ENCODE data around the gene MITD1. TPM values are rescaled to one million over a fixed set of nuclear protein-coding genes. Genes with fewer than 3 reads are reported as not detected.
A peak's percentile ranks its signal among the peaks of the same experiment; 100 is the strongest.

The MITD1 gene
- total RNA-seq, 6 experiments from 2014 or later, result 12.5 to 19.5 (median 17.3) TPM

DNA sequence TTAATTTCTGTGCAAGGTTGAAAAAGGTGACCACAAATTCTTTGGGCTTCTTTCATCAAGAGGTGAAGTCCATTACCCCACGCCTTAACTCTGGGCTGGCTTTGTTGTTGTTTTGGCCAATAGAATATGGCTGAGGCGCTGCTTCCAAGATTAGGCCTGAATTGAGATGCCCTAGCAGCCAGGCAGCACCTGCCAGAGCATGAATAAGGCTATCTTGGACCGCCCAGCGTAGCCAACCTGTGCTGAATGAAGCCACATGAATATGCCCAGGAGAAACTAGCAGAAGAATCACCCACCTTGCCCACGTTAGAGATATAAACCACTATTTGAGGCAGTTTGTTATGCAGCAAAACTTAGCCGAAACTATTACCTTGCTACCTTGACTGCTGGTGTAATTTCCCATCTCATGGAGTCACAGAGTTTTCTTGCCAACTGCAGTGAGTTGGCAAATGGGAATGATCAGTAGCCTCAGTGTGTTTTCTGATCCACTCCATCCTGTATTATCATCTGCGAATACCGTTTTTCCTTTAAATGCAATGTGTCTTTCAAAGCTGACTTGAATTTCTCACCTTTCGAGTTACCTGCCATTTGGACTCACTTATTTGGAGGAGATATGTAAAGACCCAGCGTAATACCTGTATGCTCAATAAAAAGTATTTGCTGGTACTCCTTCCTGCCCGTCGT lies 26.8 kb downstream of the MITD1 start:
- Mint-ChIP-seq H3K4me3 (peak overlapping the region; percentile 90), H3K27me3 (ENCODE audit: insufficient read depth) (no peaks in the 10 kb centered on the region), H3K9me3 (no peaks in the 10 kb centered on the region), H3K36me3 (ENCODE audit: low read depth) (0 out of 2 replicates have a peak, but pooled peaks cover 4% of the 10 kb centered on the region), H3K27ac (peak overlapping the region; percentile 86), H3K4me1 (ENCODE audit: low read depth) (peaks cover 12% of the 10 kb centered on the region)
- no peak for DNase-seq
- TF ChIP-seq CTCF (IDR thresholded peaks at IDR 0.05), result no peak

GRCh38 chr2:99152199-99152895 lies 28.5 kb downstream of the MITD1 start:
- H3K4me3 Mint-ChIP-seq, result no peak overlapping the region
- no peak for DNase-seq
- H3K27me3 Mint-ChIP-seq (ENCODE audit: insufficient read depth), result no peaks in the 10 kb centered on the region
- H3K36me3 Mint-ChIP-seq (ENCODE audit: low read depth), result 0 out of 2 replicates have a peak, but pooled peaks cover 3% of the 10 kb centered on the region
- H3K9me3 Mint-ChIP-seq, result no peaks in the 10 kb centered on the region
- peaks cover 12% of the 10 kb centered on the region for H3K4me1 Mint-ChIP-seq (ENCODE audit: low read depth)
- no peak overlapping the region for H3K27ac Mint-ChIP-seq
- TF ChIP-seq CTCF (IDR thresholded peaks at IDR 0.05), result no peak

DNA sequence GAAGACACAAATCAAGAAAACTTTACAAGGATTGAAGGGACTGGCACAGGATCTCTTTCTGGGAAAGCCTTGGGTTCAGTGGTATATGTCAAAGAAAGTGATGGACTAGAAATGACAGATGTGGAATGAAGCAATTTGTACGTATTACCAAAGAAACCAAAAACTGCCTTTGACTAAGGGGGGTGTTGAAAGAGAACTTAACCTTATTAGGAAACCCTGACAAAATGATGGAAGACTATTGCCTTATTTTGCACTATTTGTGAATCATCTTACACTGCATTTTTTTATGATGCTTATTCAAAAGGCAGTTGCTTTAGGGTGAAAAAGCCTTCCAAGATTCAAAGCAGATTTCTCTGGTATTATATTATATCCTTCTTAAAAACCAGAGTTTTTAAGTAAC lies 30.2 kb downstream of the MITD1 start:
- no peak for TF ChIP-seq CTCF (IDR thresholded peaks at IDR 0.05)
- H3K27me3 Mint-ChIP-seq (ENCODE audit: insufficient read depth), result 0 out of 2 replicates have a peak, but pooled peaks cover 2% of the 10 kb centered on the region
- no peaks in the 10 kb centered on the region for H3K9me3 Mint-ChIP-seq
- no peak overlapping the region for H3K27ac Mint-ChIP-seq
- H3K4me1 Mint-ChIP-seq (ENCODE audit: low read depth), result peaks cover 7% of the 10 kb centered on the region
- no peak overlapping the region for H3K4me3 Mint-ChIP-seq
- no peak for DNase-seq
- no peaks in the 10 kb centered on the region for H3K36me3 Mint-ChIP-seq (ENCODE audit: low read depth)

DNA sequence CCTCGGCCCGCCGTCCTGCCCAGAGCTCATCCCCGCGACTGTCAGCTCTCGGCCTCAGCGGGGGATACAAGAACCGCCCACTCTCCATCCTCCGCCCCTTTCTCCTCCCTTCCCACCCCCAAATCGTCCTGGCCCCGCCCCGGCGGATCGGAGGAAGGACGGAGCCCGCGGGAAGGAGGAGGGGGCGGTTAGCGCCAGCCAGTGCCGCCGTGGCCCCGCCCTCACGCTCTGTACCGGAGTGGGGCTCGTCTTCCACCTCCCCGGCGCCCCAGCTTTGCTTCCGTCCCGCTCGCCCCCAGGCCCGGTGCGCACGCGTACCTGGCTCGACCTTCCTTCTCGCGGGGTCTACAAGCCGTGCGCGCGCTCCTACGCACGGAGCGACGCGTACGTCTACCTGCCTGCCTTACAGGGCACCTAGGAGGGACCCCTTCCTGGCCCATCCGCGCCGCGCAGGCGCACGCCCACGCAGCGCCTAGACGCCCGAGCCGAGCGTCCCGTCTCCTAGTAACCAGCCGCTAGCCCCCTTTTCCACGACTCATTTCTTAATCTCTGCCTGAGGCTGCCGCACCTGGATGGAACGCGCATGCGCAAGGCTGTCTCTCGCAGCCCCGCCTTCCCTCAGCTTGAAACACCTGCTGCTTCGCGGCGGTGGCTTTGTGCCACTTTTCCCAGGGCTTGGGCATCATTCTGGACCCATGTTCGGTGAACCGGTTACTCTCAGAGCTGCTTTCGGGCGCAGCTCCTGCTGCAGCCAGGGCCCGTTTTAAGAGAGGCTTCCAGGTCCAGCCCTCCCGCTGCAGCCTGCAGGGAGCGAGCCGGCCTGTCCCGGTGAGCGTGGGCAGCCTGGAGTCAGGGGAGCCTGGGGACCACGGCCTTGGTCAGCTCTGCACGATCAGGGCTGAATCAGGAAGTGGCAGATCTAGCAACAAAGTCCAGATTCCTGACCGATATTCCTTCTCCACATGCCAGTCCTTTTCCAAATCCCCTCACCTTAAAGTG lies 39.4 kb downstream of the MITD1 start, which contains the start of gene C2orf15:
C2orf15 (plus strand) TSS at position 598 of the 999 bp plus-strand sequence. CDS start 8,852 bp downstream, outside the sequence.
- peak; percentile 58 for DNase-seq
- Mint-ChIP-seq H3K9me3 (no peaks in the 10 kb centered on the region), H3K27ac (peak within 1 kb of the TSS; percentile 32), H3K27me3 (ENCODE audit: insufficient read depth) (peaks cover 11% of the 10 kb centered on the region), H3K4me1 (ENCODE audit: low read depth) (peaks cover 9% of the 10 kb centered on the region; the same call in 1 of the 2 replicates), H3K4me3 (peak within 1 kb of the TSS; percentile 93), H3K36me3 (ENCODE audit: low read depth) (no peaks in the 10 kb centered on the region)
- TF ChIP-seq CTCF (IDR thresholded peaks at IDR 0.05), result no peak

DNA sequence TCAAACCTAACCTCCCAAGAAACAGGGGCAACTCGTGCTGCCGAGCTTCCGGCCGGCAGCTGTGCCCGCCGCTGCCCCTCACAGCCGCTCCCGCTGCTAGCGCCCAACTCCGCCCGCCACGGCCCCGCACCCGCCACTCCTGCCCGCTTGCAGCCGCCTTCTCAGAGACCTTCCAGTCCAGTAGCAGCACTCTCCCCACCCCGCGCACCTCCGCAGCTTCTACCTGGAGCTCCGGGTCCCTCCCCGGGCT lies 40.1 kb downstream of the MITD1 start:
- peak overlapping the region; percentile 31; the same call in 1 of the 2 replicates for H3K27ac Mint-ChIP-seq
- peaks cover 9% of the 10 kb centered on the region; the same call in 1 of the 2 replicates for H3K4me1 Mint-ChIP-seq (ENCODE audit: low read depth)
- no peak for DNase-seq
- H3K27me3 Mint-ChIP-seq (ENCODE audit: insufficient read depth), result peaks cover 9% of the 10 kb centered on the region
- H3K36me3 Mint-ChIP-seq (ENCODE audit: low read depth), result no peaks in the 10 kb centered on the region
- H3K9me3 Mint-ChIP-seq, result no peaks in the 10 kb centered on the region
- peak overlapping the region; percentile 93 for H3K4me3 Mint-ChIP-seq
- TF ChIP-seq CTCF (IDR thresholded peaks at IDR 0.05), result no peak

Data from HFFc6 (cell line).